OCI-LY7 (cell line): ENCODE results near the gene RELCH. TPM values are rescaled to one million over a fixed set of nuclear protein-coding genes. Genes with fewer than 3 reads are reported as not detected.

Experiments
- BruUV-seq: library from RNA; stranded (reverse); fragments of 400-500 nt; replicated peaks from 2 replicates; lab custom pipeline; 2021; lab: Mats Ljungman, UMichigan
- CTCF ChIA-PET: fragments of 300-600 bp; sonication (Branson Sonifier 250); formaldehyde crosslinking; loops from one replicate; lab custom pipeline; 2022; ENCODE audit warnings: antibody characterized with exemption; ENCODE audit not compliant: unreplicated experiment; lab: Charles Lee
- POLR2A ChIA-PET: fragments of 300-600 bp; sonication (Branson Sonifier 250); formaldehyde crosslinking; loops from one replicate; lab custom pipeline; 2022; ENCODE audit warnings: antibody characterized with exemption; lab: Charles Lee
- DNase-seq: peaks from one replicate; pipeline ENCODE4 v3.0.0-alpha.2; 2015; ENCODE audit warnings: low spot score
- H2AFZ ChIP-seq: fragments of 200-600 bp; sonication (generic), shearing (Covaris generic); 2 replicates; pipeline ENCODE4 v1.6.1; 2014; ENCODE audit warnings: mild to moderate bottlenecking, antibody characterized with exemption, low read length, moderate library complexity
- H3K27ac ChIP-seq: fragments of 200-600 bp; sonication (generic); 2 replicates; pipeline ENCODE4 v1.5.1; 2014; ENCODE audit warnings: mixed run types, low read depth, mild to moderate bottlenecking, moderate library complexity, low read length, inconsistent platforms; ENCODE audit not compliant: poor library complexity, severe bottlenecking
- H3K36me3 ChIP-seq: fragments of 200-600 bp; sonication (generic); 2 replicates; pipeline ENCODE4 v1.6.1; 2014; ENCODE audit warnings: mild to moderate bottlenecking, antibody characterized with exemption, low read length, moderate library complexity, mixed read lengths; ENCODE audit not compliant: insufficient read depth
- H3K4me1 ChIP-seq: fragments of 200-600 bp; sonication (generic); 2 replicates; pipeline ENCODE4 v1.5.1; 2014; ENCODE audit warnings: mild to moderate bottlenecking, low read length; ENCODE audit not compliant: insufficient read depth, poor library complexity, severe bottlenecking
- H3K4me2 ChIP-seq: fragments of 200-600 bp; sonication (generic); 2 replicates; pipeline ENCODE4 v1.6.1; 2014; ENCODE audit warnings: mild to moderate bottlenecking, low read length
- H3K4me3 ChIP-seq: fragments of 200-600 bp; sonication (generic); 2 replicates; pipeline ENCODE4 v1.5.1; 2014; ENCODE audit warnings: mild to moderate bottlenecking, low read depth, low read length; ENCODE audit not compliant: poor library complexity, severe bottlenecking
- H3K79me2 ChIP-seq: fragments of 200-600 bp; sonication (generic); 2 replicates; pipeline ENCODE4 v1.6.1; 2016; ENCODE audit warnings: low read depth, mild to moderate bottlenecking, low read length, moderate library complexity, mixed read lengths; ENCODE audit not compliant: insufficient read depth
- H3K9me2 ChIP-seq: fragments of 200-600 bp; sonication (generic); 2 replicates; pipeline ENCODE4 v1.6.1; 2016; ENCODE audit warnings: mild to moderate bottlenecking, low read length, mixed read lengths; ENCODE audit not compliant: insufficient read depth
- H3K9me3 ChIP-seq: fragments of 200-600 bp; sonication (generic); 2 replicates; pipeline ENCODE4 v1.6.1; 2014; ENCODE audit warnings: mild to moderate bottlenecking, mixed run types, low read length, mixed read lengths
- H4K20me1 ChIP-seq: fragments of 200-600 bp; sonication (generic); 2 replicates; pipeline ENCODE4 v1.6.1; 2014; ENCODE audit warnings: mild to moderate bottlenecking, antibody characterized with exemption, low read length, moderate library complexity, mixed read lengths; ENCODE audit not compliant: insufficient read depth
- CTCF ChIP-seq: fragments of 200-600 bp; sonication (generic); conservative IDR thresholded peaks from 2 replicates; pipeline ENCODE4 v1.5.1; 2014; ENCODE audit warnings: mild to moderate bottlenecking, antibody characterized with exemption, low read length, moderate library complexity, mixed read lengths
- EZH2phosphoT487 ChIP-seq: fragments of 200-600 bp; sonication (generic); IDR thresholded peaks from 2 replicates; pipeline ENCODE4 v1.6.1; 2018; ENCODE audit warnings: low read depth, borderline replicate concordance, mild to moderate bottlenecking, mixed run types, antibody characterized with exemption, low read length, moderate library complexity, mixed read lengths
- intact Hi-C: fragments of 100-400 bp; cut with micrococcal nuclease; formaldehyde crosslinking; loops from one replicate; pipeline ENCODE4 v1.10.0; 2022; ENCODE audit not compliant: unreplicated experiment
- total RNA-seq, 2 experiments: library from RNA; depleted of rRNA in 1 of 2; stranded (reverse); fragments of >200 nt in 1 of 2; shearing (Covaris generic) in 1 of 2; gene quantifications; 2 replicates each; pipeline ENCODE4 v1.2.3, GENCODE V29; 2014 to 2022

RELCH gene
- total RNA-seq, 2 experiments from 2014 or later: 21.2 to 23.1 TPM

- ChIA-PET CTCF (no interaction called here), POLR2A (no interaction called here)
- DNase-seq: no peak
- Histone ChIP-seq H3K36me3 (peaks cover 18% of the 10 kb centered on the region), H3K9me2 (no peaks in the 10 kb centered on the region), H2AFZ (no peak overlapping the region), H3K4me2 (no peak overlapping the region), H3K4me1 (no peaks in the 10 kb centered on the region), H3K79me2 (no peaks in the 10 kb centered on the region), H3K27ac (no peak overlapping the region), H4K20me1 (no peaks in the 10 kb centered on the region), H3K4me3 (no peak overlapping the region), H3K9me3 (no peaks in the 10 kb centered on the region)
- BruUV-seq: no TSS peak
- intact Hi-C loops: no loop called here
- TF ChIP-seq CTCF: no peak
- no peak for TF ChIP-seq EZH2phosphoT487
These were observed 114.3 kb downstream of the RELCH start for GRCh38 chr18:62301322-62301721.

GRCh38 chr18:62312851-62313250 is 125.8 kb downstream of the RELCH start:
- Histone ChIP-seq H3K9me2 (no peaks in the 10 kb centered on the region), H3K4me2 (no peak overlapping the region), H4K20me1 (no peaks in the 10 kb centered on the region), H3K79me2 (no peaks in the 10 kb centered on the region), H3K4me3 (no peak overlapping the region), H3K9me3 (no peaks in the 10 kb centered on the region), H2AFZ (no peak overlapping the region), H3K36me3 (peaks cover 3% of the 10 kb centered on the region; the same call in 1 of the 2 replicates), H3K27ac (no peak overlapping the region), H3K4me1 (no peaks in the 10 kb centered on the region)
- TF ChIP-seq CTCF (no peak), EZH2phosphoT487 (no peak)
- POLR2A ChIA-PET: no interaction called here
- CTCF ChIA-PET: interaction anchor here (0.6 kb wide), 1 partner anchor 354 kb away, joined by 3 read pairs; no protein-coding TSS in a partner anchor
- DNase-seq: no peak
- BruUV-seq: no TSS peak
- intact Hi-C loops: no loop called here

DNA sequence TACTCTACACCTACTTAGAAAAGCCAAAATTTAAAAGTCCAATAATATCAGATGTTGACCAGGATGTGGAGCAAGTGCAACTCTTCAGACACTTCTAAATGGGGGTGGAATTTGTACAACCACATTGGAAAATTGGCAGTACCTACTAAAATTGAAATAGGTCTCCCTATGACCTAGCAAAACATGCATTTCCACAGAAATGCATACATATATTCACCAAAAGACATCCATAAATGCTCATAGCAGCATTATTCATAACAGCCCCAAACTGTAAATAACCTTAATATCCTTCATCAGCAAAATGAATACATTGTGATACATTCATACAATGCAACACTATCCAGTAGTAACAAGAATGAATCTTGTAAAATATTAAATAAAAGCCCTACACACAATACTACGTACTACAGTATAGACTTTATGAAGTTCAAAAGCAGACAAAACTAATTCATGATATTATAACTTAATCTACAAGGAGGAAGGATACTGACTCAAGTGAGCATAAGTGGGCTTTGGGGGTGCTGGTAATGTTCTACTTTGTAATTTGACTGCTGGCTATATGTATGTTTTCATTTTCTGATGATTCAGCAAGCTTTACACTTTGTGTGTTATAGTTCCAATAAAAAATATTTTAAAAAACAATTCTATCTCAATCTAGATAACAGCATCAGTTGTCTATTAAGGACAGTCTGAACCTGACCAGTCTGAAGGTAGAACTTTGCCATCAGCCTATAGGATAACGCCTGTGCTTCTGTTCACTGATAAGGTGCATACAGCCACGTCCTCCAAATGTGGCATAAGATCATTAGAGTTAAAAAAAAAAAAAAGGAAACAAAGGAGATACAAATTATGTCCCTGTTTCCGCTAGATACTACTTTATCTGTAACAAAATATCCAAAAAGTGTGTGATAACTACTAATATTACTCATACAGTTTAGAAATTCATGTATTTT is 131.4 kb downstream of the RELCH start:
- ChIA-PET CTCF (no interaction called here), POLR2A (interaction anchor here (1.0 to 1.2 kb wide), 2 partner anchors 14 to 763 kb away, joined by 3 read pairs; no protein-coding TSS in a partner anchor)
- H3K9me3 ChIP-seq: no peaks in the 10 kb centered on the region
- H3K9me2 ChIP-seq: no peaks in the 10 kb centered on the region
- H3K4me1 ChIP-seq: peaks cover 3% of the 10 kb centered on the region
- H3K4me2 ChIP-seq: no peak overlapping the region
- H4K20me1 ChIP-seq: no peaks in the 10 kb centered on the region
- no peaks in the 10 kb centered on the region for H3K79me2 ChIP-seq
- BruUV-seq: no TSS peak
- no peak for TF ChIP-seq EZH2phosphoT487
- TF ChIP-seq CTCF: no peak
- no peak for DNase-seq
- intact Hi-C loops: no loop called here
- H2AFZ ChIP-seq: no peak overlapping the region
- H3K4me3 ChIP-seq: no peak overlapping the region
- H3K27ac ChIP-seq: no peak overlapping the region
- no peaks in the 10 kb centered on the region for H3K36me3 ChIP-seq
